Lung microvascular endothelial cell (primary cell): Measurements from ENCODE around the gene CCDC51. TPM values are rescaled to one million over a fixed set of nuclear protein-coding genes. Genes with fewer than 3 reads are reported as not detected.

ENCODE experiments used
- DNase-seq, 2 donors: peaks; one replicate each; pipeline versions ENCODE4 v3.0.0 to v3.0.0-alpha.2; 2010; ENCODE audit warnings: low read depth in 2 of 2
- total RNA-seq: library from RNA; depleted of rRNA; stranded (reverse); fragments of >200 nt; gene quantifications from 2 replicates; pipeline ENCODE4 v1.2.1, GENCODE V29; 2014

Gene CCDC51
- total RNA-seq, 1 donor from 2014 or later: 10.1 TPM

DNA sequence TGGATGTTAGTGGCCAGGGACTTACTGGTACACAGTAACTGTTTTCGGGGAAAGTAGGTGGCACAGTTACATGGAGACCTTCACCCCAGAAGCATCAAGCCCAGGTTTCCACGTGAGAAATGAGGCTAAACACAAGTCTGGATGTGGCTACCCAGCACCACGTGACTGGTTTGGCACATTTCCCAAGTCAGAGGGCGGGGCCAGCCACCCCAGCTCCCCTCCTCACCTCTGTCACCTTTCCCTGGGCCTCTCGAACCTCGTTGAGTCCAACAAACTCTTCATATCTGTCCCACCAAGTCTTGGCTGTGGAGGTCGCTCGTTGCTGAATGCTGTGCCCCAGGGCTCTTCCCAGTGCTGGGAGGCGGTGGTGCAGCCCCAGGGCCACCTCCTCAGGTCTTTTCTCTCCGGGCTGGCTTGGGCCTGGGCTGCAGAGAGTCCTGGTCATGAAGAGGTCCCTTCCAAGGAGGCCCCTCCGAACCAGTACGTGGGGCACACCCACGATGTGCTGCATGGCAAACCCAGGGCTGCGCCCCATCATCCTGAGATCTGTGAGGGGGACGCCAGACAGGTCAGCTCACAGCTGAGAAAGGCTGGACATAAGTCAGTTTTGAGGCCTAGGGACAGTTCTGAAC is 5.2 kb downstream of the CCDC51 start:
- DNase-seq: no peak

DNA sequence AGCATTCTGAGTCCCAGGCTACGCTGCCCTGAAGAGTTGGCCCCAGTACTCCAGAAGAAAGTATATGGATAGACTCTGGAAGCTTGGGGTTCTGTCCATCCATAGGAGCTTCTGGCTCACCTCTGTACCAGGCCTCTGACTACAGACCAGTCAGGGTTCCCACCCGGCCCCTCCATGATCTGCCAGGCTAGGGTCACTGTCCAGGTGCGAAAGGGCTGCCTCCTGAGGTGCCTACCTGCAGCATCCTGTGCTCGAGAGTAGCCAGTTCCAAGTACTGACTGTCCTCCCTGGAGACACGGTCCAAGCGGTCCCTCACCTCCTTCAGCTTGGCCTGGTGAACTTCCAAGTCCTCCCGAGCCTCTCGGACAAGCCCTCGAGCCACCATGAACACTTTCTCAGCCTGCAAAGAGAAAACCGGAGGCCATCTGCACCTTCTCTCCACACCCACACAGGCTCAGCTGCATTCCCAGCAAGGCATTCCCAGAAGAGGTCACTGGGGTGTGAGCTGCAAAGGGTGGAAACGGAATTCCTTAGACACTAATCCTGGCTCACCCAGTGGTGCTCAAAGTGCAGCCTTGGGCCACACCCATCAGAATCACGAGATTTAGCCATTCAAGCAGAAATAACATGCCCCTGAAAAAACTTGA is 6.3 kb downstream of the CCDC51 start:
- peak in 1 of 2 donors; percentile 51 for DNase-seq

DNA sequence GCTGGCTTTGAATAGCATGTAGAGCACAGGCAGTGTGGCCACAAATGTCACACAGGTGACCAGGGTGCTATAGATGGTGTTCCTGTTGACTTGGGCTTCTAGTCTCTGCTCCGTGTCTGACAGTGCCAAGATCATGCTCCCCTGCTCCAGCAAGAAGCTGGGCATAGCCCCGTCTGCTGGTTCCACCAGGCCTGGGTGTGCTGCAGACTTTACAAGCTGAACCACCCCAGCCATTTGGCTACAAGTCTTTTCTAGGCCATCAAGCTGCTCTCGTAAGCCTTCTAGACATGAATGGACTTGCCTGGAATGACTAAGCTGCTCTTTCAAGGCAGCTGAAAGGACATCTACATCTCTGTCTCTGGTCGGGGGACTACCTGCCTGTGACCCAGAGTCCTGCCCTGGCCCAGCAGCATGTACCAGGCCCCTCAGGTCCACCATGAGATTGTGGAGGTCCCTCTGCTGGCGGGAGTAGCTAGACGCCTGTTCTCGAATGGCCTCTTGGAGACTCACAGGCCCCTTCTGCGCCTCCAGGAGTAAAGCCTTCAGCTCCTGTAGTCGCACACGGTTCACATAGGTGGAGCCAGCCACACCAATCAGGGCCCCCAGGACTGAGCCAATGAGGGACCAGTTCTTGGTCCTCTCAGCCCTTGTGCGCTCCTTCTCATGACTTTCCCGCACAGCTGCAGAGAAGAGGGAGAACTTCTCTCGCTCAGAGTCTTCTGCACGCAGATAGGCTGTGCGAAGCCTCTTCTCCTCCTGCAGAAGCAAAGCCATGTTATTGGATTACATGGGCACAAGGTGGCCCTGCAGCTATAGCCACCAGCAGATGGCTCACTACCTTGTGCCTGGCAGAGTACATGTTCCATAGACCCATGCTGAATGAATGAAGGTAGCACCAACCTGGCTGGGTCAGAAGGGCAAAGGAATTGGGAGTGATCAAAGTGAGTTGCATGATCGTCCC is 7.2 kb downstream of the CCDC51 start:
- DNase-seq: peak; percentile 18 to 39

DNA sequence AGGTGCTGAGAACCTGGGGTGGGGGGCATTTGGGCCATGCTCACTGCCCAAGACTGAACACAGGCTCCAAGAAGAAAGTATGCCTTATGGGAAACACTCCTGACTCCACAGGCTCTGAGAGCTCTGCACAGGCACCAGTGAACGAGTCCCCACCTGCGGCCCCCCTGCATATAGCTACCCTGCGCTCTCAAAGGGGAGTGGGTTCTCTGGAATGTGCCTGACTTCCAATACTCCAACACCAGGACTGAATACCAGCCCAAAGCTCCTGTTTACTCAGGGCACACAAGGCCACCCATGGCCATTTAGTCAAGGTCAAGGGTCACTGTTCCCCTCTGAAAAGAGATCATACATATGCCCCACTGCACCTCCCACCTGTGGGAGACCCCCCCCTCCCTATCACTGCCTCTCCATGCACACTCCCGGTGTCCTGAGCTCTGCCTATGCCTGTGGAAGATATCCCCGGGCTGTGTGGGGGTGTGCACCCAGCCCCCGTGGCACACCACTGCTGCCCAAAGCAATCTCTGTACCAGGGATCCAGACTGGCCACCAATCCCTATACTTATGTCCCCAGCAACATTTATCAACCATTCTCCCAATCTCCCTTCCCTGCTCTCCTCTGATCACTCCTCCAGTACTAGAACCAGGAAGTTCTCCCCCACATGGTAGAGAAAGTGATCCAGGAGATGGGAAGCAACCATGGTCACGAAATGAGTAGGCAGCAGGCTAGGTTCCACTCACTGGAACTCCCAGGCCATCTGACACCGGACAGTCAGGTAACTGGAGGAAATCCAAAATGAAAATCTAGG is 8.5 kb downstream of the CCDC51 start:
- no peak for DNase-seq

DNA sequence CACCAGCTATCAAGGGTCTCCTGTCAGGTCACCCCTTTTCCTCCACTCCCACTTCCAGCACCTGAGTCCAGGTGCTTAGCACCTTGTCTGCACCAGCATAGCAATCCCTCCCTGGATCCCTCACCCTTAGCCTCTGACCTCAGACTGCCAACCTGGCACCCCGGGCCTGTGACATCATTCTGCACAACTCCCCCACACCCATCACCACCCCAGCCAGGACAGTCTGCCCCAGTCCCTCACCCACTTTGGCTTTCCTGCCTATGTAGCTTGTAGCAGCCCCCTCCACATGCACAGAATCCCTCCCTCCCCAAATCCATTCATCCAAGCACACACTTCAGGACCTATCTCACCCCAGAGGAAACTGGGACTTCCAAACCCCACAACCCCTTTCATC is 9.2 kb downstream of the CCDC51 start:
- no peak for DNase-seq

DNA sequence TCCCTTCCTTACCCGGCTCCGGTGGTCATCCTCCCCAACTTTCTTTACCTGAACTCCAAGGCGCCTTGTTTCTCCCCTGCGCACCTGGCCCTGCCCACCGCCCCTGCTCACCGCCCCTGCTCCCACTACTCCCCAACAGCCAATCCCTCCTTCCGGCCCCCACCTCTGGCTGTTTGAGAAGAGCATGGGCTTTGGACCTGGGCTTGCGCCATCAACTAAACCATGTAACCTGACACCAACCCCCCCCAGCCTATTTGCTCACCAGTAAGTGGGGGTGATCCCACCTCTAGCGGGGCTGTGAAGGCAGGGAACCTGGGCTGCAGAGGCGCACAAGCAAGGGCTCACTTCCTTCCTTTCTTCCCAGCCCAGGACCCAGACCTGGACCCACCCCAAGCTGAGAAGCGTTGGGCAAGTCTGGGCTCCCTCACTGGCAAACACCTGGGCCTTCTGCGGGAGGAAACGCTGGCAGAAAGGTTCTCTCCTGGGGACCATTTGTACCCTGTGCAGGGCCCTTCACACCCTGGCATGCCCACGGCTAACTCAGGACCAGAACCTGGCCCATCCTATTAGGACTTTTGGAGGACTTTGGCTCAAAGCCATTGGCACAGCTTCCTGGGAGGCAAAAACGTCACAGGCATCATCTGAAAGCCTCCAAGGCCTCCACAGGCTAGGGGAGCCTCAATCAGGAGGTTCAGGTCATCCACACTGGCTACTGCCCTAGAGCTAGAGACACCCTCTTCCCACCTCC is 9.8 kb downstream of the CCDC51 start, which contains the start of gene PLXNB1:
TSS of gene PLXNB1 (minus strand) at position 127 of the 748 bp plus-strand sequence. CDS start 5,475 bp downstream, outside the sequence.
- DNase-seq: peak in 1 of 2 donors; percentile 55

DNA sequence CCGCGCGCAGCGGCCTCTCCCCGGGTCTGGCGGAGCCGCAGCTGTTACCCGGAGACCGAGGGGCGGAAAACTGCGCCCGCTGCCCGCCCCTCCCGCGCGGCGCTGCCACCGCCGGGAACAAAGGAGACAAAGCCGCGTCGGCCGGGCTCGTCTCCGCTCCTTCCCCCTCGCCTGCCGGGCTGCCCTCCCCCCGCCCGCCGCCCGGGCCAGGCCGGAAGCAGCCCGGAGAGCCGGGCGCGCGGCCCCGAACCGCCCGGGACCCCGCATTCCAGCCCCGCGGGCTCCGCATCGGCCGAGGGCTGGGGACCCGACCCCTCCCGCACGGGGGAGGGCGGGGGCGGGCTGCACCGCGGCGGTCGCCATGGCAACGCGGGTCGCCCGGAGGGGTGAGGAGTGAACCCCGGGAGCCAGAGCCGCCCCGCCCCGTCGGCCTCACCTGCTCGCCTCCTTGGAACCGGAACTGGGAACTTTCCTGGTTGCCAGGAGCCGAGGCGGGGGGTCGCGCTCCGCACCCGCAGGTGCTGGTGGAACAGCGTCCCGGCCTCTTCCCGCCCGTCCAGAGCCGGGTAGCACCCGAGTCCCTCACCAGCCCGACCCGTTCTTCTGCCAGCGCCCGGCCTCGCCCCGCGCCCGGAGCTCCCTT is 10.5 kb downstream of the CCDC51 start:
- peak; percentile 37 to 50 for DNase-seq

DNA sequence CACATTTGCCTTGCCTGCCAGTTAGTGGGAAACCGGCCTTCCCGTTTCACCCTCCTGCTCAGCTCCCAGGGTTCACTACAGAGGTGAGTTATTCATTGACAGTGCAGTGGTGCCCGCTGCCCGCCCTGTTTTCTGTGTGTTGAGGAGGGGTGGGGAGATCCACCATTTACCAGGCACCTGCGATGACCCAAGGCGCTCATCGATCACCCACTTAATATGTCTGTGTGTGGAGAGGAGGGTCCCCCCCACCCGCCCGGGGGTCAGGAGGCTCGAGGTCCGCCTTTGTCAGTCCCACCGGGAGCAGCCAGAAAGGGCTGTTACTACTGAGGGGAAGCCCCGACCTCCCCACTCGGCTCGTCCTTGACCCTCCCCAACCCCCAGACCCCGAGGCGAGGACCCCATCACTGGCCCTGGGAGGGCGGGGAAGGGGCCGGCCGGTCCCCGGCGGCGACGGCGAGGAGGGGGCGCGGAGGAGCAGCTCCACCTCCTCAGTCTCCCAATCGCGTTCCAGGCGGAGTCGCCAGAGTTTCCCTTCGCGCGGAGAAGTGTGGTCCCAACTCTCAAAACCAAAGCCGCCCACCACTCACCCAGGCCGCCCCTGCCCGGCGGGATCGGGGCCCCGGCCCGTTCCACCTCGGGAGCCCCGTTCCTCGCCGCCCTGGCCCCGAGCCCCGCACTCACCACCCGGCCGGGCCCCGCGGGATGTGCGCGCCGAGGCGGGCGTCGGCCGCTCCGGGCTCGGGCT is 11.2 kb downstream of the CCDC51 start:
- DNase-seq: peak; percentile 34 to 35

GRCh38 chr3:48428088-48428571 is 11.8 kb downstream of the CCDC51 start:
- no peak for DNase-seq

- DNase-seq: no peak
Measured at GRCh38 chr3:48427630-48427962, 12.3 kb downstream of the CCDC51 start.

GRCh38 chr3:48426944-48427629 is 12.8 kb downstream of the CCDC51 start:
- DNase-seq: no peak

DNA sequence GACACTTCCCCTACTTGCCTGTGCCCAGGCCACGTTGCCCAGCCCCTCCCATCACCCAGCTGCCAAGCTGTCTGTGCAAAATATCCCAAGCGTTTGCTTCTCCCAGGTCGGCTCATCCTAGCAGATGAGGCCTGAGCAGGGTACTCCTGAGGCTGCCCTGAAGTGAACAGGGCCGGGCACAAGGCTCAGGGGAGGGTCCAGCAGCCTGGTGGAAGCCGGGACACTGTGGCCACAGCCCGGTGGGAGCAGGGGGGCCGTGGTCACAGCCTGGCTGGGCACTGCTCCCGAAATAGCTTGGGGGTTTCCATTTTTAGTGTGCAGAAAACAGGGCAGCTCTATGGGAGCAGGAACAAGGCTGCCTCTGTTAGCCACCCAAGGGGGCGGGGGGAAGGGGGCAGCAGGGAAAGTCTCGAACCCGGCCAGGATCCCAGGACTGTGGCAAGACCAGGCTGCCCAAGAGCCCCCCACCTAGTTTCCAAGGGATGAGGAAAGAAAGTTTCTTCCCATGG is 13.5 kb downstream of the CCDC51 start:
- no peak for DNase-seq

- no peak for DNase-seq
Measured at GRCh38 chr3:48425281-48425812, 14.6 kb downstream of the CCDC51 start.

DNA sequence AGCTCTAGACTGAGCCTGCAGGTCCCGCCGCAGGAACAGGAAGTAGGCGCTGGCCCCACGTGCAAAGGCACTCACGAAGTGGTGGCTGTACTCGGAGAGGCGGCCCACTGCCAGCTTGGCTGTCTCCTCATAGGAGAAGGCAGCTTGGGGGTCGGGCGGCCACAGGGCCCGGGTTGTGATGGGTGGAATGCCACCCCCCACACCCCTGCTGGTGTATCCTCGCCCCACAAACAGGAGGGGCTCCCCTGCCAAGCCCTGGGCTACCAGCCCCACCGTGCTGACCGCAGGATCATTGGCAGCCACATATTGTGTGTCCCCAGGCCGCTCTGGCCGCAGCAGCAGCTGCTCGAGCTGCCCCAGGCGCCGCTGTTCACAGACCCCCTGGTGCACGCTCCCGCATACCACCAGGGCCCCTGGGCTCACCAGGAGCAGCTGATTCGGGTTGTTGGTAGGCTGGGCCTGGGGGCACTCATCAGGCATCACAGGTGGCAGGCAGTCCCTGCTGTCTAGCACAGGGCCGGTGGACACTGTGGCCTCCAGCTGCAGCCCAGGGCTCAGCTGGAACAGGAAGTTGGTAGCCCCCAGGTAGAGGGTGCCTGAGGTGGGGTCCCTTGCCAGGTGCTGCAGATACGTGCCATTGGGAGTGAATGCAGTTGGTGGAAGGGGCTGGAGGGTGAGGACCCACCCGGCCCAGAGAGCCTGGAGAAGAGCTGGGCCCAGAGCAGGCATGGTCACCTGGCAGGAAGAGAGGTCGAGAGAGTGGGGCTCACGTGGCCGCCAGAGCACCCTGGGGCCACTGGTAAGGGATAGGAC is 15.8 kb downstream of the CCDC51 start:
- no peak for DNase-seq

- DNase-seq: no peak
Measured at GRCh38 chr3:48423241-48423882, 16.6 kb downstream of the CCDC51 start.

DNA sequence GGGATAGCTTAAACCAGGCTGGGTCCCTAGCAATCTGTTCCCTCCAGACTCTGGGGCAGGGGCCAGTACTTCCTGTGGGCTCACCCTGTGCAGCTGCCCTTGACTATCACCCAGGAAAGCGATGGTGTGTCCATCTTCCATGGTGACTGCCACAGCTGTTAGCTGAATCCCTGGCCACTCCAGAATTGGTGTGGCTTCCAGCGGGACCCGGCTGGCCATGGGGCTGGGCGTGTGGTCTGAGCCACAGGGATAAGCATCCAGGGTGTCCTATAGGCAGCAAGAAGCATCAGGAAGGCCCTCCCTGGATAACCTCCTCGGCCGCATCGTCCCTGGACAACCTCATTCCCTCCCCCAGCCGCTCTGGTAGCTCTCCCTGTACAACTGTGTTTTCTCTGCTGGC is 17.2 kb downstream of the CCDC51 start:
- DNase-seq: no peak

- DNase-seq: no peak
Measured at GRCh38 chr3:48422272-48422671, 17.6 kb downstream of the CCDC51 start.
